Gastrocnemius medialis (tissue), 4 donors: ENCODE measurements around the gene TAS2R46.

Experiments
- CTCF ChIP-seq, 5 experiments: fragments of 450-650 bp in 3 of 5; fragments of 200-600 bp in 2 of 5; sonication (generic) in 2 of 5; IDR thresholded peaks in 4 of 5; conservative IDR thresholded peaks in 1 of 5; 1 replicate in 4 of 5; 2 replicates in 1 of 5; pipeline ENCODE4 v1.5.1; 2016 to 2019; ENCODE audit warnings: antibody characterized with exemption in 5 of 5, mild to moderate bottlenecking in 3 of 5, moderate library complexity in 3 of 5
- POLR2A ChIP-seq, 2 donors: fragments of 450-650 bp; IDR thresholded peaks; one replicate each; pipeline ENCODE4 v1.6.1; 2017; ENCODE audit warnings: antibody characterized with exemption in 2 of 2, mild to moderate bottlenecking in 2 of 2, moderate library complexity in 2 of 2

- TF ChIP-seq CTCF (IDR thresholded peaks at IDR 0.05 in 4 of 5, conservative IDR thresholded peaks at IDR 0.05 in 1 of 5) (no peak), POLR2A (IDR thresholded peaks at IDR 0.05) (no peak)
These were observed 2.3 kb downstream of the TAS2R46 start for GRCh38 chr12:11059784-11060183.
